GM18505 (cell line): ENCODE results near the gene CIITA.
"Not testable (repeated sequence)": the region's sequence is repeated elsewhere in the genome, so short reads cannot be mapped to it uniquely, and the experiment has no call there.

ENCODE experiments used
- ATAC-seq: cut with Tn5 transposase; IDR thresholded peaks from one replicate; pipeline ENCODE4 v1.9.1; 2021; ENCODE audit not compliant: unreplicated experiment
- POLR2A ChIP-seq: IDR thresholded peaks from 4 replicates; pipeline ENCODE4 v1.6.1; 2011; ENCODE audit warnings: borderline replicate concordance; ENCODE audit not compliant: insufficient read depth, insufficient read length; ENCODE audit errors: extremely low read depth

The CIITA gene

GRCh38 chr16:10964891-10965326 lies 87.9 kb downstream of the CIITA start:
- no peak for TF ChIP-seq POLR2A
- peak; percentile 58 for ATAC-seq

GRCh38 chr16:10965440-10966061 lies 88.5 kb downstream of the CIITA start:
- ATAC-seq: peak; percentile 53
- peak; percentile 34 for TF ChIP-seq POLR2A

- no peak for ATAC-seq
- no peak for TF ChIP-seq POLR2A
These were observed 89.1 kb downstream of the CIITA start for GRCh38 chr16:10966129-10966528.

GRCh38 chr16:10966559-10966958 lies 89.6 kb downstream of the CIITA start:
- ATAC-seq: not testable (repeated sequence)

GRCh38 chr16:10967986-10968385 lies 91.0 kb downstream of the CIITA start:
- TF ChIP-seq POLR2A: no peak
- no peak for ATAC-seq

GRCh38 chr16:10968498-10968897 lies 91.5 kb downstream of the CIITA start:
- TF ChIP-seq POLR2A: no peak
- no peak for ATAC-seq

- no peak for TF ChIP-seq POLR2A
- ATAC-seq: no peak
These were observed 92.6 kb downstream of the CIITA start for GRCh38 chr16:10969615-10970014.

GRCh38 chr16:10970065-10970464 lies 93.1 kb downstream of the CIITA start:
- no peak for TF ChIP-seq POLR2A

GRCh38 chr16:10971560-10971961 lies 94.6 kb downstream of the CIITA start:
- no peak for ATAC-seq
- TF ChIP-seq POLR2A: no peak

More at GRCh38 chr16:10970065-10970464, 93.1 kb downstream of the CIITA start:
- ATAC-seq: no peak

GRCh38 chr16:10972108-10972818 lies 95.3 kb downstream of the CIITA start:
- no peak for ATAC-seq
- no peak for TF ChIP-seq POLR2A

- no peak for TF ChIP-seq POLR2A
- no peak for ATAC-seq
These were observed 95.9 kb downstream of the CIITA start for GRCh38 chr16:10972819-10973464.

GRCh38 chr16:10976634-10977033 lies 99.6 kb downstream of the CIITA start:
- no peak for TF ChIP-seq POLR2A
- ATAC-seq: no peak

GRCh38 chr16:10978124-10978523 lies 101.1 kb downstream of the CIITA start:
- no peak for ATAC-seq
- TF ChIP-seq POLR2A: no peak
